Measurements from ENCODE around the gene ARPC1B. TPM values are rescaled to one million over a fixed set of nuclear protein-coding genes. Genes with fewer than 3 reads are reported as not detected.
A peak's percentile ranks its signal among the peaks of the same experiment; 100 is the strongest.
"Not testable (repeated sequence)": the region's sequence is repeated elsewhere in the genome, so short reads cannot be mapped to it uniquely, and the experiment has no call there.

The ARPC1B gene
- total RNA-seq, 1 donor from 2014 or later, result 55.0 TPM

DNA sequence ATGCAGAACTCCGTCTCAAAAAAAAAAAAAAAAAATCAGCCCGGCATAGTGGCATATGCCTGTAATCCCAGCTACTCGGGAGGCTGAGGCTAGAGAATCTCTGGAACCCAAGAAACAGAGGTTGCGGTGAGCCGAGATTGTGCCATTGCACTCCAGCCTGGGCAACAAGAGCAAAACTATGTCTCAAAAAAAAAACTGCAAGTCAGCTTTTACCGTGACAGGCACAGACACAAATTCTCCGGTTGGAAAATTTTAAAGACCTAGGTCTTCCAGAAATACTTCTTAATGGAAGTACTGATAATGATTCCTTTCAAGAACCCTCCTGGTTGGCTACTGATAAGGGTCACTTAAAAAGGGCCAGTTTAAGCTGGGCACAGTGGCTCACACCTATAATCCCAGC lies 19.4 kb upstream of the ARPC1B start:
- H3K4me1 Mint-ChIP-seq (ENCODE audit: unreplicated experiment), result no peaks in the 10 kb centered on the region
- no peaks in the 10 kb centered on the region for H3K27me3 Mint-ChIP-seq
- peaks cover 28% of the 10 kb centered on the region for H3K36me3 Mint-ChIP-seq
- DNase-seq (ENCODE audit: extremely low spot score, unreplicated experiment), result no peak
- TF ChIP-seq, protein P1, sequence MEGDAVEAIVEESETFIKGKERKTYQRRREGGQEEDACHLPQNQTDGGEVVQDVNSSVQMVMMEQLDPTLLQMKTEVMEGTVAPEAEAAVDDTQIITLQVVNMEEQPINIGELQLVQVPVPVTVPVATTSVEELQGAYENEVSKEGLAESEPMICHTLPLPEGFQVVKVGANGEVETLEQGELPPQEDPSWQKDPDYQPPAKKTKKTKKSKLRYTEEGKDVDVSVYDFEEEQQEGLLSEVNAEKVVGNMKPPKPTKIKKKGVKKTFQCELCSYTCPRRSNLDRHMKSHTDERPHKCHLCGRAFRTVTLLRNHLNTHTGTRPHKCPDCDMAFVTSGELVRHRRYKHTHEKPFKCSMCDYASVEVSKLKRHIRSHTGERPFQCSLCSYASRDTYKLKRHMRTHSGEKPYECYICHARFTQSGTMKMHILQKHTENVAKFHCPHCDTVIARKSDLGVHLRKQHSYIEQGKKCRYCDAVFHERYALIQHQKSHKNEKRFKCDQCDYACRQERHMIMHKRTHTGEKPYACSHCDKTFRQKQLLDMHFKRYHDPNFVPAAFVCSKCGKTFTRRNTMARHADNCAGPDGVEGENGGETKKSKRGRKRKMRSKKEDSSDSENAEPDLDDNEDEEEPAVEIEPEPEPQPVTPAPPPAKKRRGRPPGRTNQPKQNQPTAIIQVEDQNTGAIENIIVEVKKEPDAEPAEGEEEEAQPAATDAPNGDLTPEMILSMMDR (conservative IDR thresholded peaks at IDR 0.05), result no peak
- no peak overlapping the region for H3K27ac Mint-ChIP-seq
- no peaks in the 10 kb centered on the region for H3K9me3 Mint-ChIP-seq
- no peak overlapping the region for H3K4me3 Mint-ChIP-seq

DNA sequence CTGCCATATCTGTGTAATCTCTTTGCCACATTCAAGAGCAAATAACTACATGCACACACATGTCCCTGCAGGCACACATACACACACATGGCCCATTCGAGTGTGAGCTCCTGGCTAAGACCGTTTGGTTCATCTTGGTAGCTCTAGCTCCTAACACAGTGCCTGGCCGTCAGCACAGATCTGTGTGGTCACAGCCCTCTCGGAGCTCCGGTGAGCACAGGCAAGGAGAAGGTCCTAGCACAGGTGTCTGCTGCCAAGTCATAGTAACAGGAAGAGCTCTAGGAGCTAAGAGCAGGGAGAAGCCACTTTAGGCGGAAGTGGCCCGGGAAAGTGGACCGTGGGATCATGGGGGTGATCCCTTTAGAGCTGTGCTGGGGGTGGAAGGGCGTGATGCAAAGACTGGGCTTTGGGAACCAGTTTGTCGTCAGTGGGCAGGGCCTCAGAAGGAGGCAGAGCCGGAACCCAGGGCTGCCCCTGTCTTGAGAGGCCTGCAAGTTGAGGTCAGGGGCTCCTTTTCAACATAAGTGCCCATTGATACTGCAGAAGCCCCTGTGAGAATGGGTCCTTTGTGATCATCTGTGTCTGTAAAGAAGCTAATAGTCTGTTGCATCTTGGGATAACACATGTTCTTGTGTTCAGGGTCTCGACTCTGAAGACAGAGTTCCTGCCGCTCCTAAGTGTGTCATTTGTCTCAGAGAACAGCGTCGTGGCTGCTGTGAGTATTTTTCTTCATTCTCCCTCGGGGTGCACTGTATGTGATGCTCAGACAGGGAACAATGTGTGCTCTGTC lies 16.6 kb upstream of the ARPC1B start:
- TF ChIP-seq, protein P1 (conservative IDR thresholded peaks at IDR 0.05), result no peak
- Mint-ChIP-seq H3K4me3 (no peak overlapping the region), H3K27me3 (no peaks in the 10 kb centered on the region), H3K9me3 (no peaks in the 10 kb centered on the region), H3K36me3 (peaks cover 24% of the 10 kb centered on the region), H3K27ac (peak overlapping the region; percentile 27), H3K4me1 (ENCODE audit: unreplicated experiment) (no peaks in the 10 kb centered on the region)
- DNase-seq (ENCODE audit: extremely low spot score, unreplicated experiment), result no peak

DNA sequence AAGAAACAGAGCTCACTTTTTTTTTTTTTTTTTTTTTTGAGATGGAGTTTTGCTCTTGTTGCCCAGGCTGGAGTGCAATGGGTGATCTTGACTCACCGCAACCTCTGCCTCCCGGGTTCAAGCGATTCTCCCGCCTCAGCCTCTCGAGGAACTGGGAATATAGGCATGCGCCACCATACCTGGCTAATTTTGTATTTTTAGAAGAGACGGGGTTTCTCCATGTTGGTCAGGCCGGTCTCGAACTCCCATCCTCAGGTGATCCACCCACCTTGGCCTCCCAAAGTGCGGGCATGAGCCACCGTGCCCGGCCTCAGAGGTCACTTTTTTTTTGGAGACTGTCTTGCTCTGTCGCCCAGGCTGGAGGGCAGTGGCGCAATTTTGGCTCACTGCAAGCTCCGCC lies 16.0 kb upstream of the ARPC1B start:
- not testable (repeated sequence) for H3K4me1 Mint-ChIP-seq (ENCODE audit: unreplicated experiment); H3K9me3 Mint-ChIP-seq; H3K4me3 Mint-ChIP-seq; DNase-seq (ENCODE audit: extremely low spot score, unreplicated experiment); H3K27me3 Mint-ChIP-seq; H3K27ac Mint-ChIP-seq
- peaks cover 30% of the 10 kb centered on the region for H3K36me3 Mint-ChIP-seq

DNA sequence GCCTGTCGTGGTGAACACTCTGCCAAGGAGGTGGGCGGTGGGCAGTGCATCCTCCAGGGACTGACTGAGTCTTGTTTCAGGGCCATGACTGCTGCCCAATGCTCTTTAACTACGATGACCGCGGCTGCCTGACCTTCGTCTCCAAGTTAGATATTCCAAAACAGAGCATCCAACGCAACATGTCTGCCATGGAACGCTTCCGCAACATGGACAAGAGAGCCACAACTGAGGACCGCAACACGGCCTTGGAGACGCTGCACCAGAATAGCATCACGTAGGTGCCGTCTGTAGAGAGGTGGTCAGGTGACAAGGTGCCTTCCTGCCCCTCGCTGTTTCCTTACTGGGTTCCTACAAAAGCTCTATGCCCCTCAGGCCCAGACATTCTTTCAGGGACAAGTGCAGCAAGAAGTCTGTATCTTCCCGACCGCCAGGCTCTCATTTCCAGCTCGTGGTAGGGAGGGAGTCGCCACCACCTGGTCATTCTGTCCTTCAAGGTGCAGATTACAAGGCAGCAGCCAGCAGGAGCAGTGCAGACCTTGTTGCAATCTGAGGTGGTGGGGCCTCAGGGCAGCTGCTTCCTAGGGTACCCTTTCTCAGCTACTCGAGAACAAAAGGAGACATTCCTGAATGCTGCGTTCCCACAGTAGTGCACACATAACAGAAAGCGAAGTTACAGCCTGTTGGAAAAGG lies 14.9 kb upstream of the ARPC1B start:
- Mint-ChIP-seq H3K4me3 (no peak overlapping the region), H3K27me3 (no peaks in the 10 kb centered on the region), H3K36me3 (peaks cover 30% of the 10 kb centered on the region), H3K4me1 (ENCODE audit: unreplicated experiment) (no peaks in the 10 kb centered on the region), H3K9me3 (no peaks in the 10 kb centered on the region), H3K27ac (no peak overlapping the region)
- no peak for DNase-seq (ENCODE audit: extremely low spot score, unreplicated experiment)
- TF ChIP-seq, protein P1 (conservative IDR thresholded peaks at IDR 0.05), result no peak

DNA sequence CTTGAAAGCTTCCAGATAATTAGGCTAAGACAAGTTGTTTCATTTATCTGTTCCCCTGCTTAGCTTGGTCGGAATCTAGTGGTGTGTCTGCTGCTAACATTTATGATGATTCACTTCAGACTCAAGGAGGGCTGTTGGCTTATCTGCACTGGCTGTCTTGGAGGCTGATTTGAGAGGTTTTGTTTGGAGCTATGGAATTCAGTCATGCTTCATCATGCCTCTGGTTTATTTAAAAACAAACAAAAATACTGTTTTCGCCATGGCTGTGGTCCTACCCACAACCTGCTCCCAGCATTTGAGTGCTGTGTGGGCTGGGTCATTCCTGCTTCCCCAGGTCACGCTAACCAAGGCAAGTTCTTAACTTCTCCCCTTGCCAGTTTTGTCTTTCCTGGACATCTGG lies 11.7 kb upstream of the ARPC1B start:
- no peak for DNase-seq (ENCODE audit: extremely low spot score, unreplicated experiment)
- peaks cover 5% of the 10 kb centered on the region for H3K4me1 Mint-ChIP-seq (ENCODE audit: unreplicated experiment)
- no peaks in the 10 kb centered on the region for H3K9me3 Mint-ChIP-seq
- no peak overlapping the region for H3K4me3 Mint-ChIP-seq
- peak overlapping the region; percentile 59 for H3K27ac Mint-ChIP-seq
- TF ChIP-seq, protein P1 (conservative IDR thresholded peaks at IDR 0.05), result no peak
- H3K36me3 Mint-ChIP-seq, result peaks cover 35% of the 10 kb centered on the region
- H3K27me3 Mint-ChIP-seq, result no peaks in the 10 kb centered on the region

DNA sequence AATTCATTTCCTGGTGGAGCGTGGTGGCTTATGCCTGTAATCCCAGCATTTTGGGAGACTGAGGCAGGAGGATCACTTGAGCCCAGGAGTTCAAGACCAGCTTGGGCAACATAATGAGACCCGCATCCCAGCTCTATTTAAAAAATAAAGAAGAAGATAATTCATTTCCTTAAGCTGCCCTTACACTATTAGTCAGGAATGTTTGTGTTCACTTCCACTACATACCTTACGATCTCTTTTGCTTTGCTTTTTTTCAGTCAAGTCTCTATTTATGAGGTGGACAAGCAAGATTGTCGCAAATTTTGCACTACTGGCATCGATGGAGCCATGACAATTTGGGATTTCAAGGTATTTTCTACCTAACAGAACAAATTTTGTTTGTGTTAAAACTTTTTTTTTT lies 11.2 kb upstream of the ARPC1B start:
- peak overlapping the region; percentile 59 for H3K27ac Mint-ChIP-seq
- H3K4me1 Mint-ChIP-seq (ENCODE audit: unreplicated experiment), result peaks cover 5% of the 10 kb centered on the region
- H3K9me3 Mint-ChIP-seq, result no peaks in the 10 kb centered on the region
- TF ChIP-seq, protein P1 (conservative IDR thresholded peaks at IDR 0.05), result no peak
- DNase-seq (ENCODE audit: extremely low spot score, unreplicated experiment), result no peak
- H3K36me3 Mint-ChIP-seq, result peaks cover 30% of the 10 kb centered on the region
- no peak overlapping the region for H3K4me3 Mint-ChIP-seq
- H3K27me3 Mint-ChIP-seq, result no peaks in the 10 kb centered on the region
